Endothelial cell of umbilical vein (primary cell): ENCODE data around the gene PRDM7. TPM values are rescaled to one million over a fixed set of nuclear protein-coding genes. Genes with fewer than 3 reads are reported as not detected.

ENCODE experiments used
- BruUV-seq: library from RNA; stranded (reverse); fragments of 400-500 nt; replicated peaks from 2 replicates; lab custom pipeline; 2021; lab: Mats Ljungman, UMichigan
- CTCF ChIA-PET: fragments of 300-600, 350-600 bp; sonication (Branson Sonifier 250); formaldehyde crosslinking; loops from one replicate; lab custom pipeline; 2021; ENCODE audit warnings: antibody characterized with exemption, inconsistent platforms; lab: Charles Lee
- POLR2A ChIA-PET: fragments of 300-600, 350-600 bp; sonication (Branson Sonifier 250); formaldehyde crosslinking; loops from one replicate; lab custom pipeline; 2021; ENCODE audit warnings: antibody characterized with exemption, inconsistent platforms; lab: Charles Lee
- DNase-seq: peaks from one replicate; pipeline ENCODE4 v3.0.0-alpha.2; 2011; ENCODE audit warnings: low read depth, low spot score
- FAIRE-seq: peaks from 2 replicates; lab custom pipeline; 2011; peaks lifted over from hg19 to GRCh38; lab: Jason Lieb, UNC
- H2AFZ ChIP-seq: 2 replicates; pipeline ENCODE4 v1.6.0; 2012; ENCODE audit warnings: low read depth, low read length, control low read depth, inconsistent platforms
- H3K27ac ChIP-seq: 2 replicates; pipeline ENCODE4 v1.5.1; 2011; ENCODE audit warnings: low read depth, mild to moderate bottlenecking, control low read depth, low read length, moderate library complexity; ENCODE audit not compliant: insufficient read depth
- H3K27me3 ChIP-seq, 2 experiments: 2 replicates each; pipeline versions ENCODE4 v1.6.0 to v1.6.1; 2011; ENCODE audit warnings: low read length in 2 of 2, mixed read lengths in 1 of 2; ENCODE audit not compliant: control insufficient read depth in 2 of 2, insufficient read depth in 2 of 2
- H3K36me3 ChIP-seq, 2 experiments: 2 replicates in 1 of 2; 3 replicates in 1 of 2; pipeline ENCODE4 v1.5.1; 2011; ENCODE audit warnings: low read length in 2 of 2, mild to moderate bottlenecking in 1 of 2, moderate library complexity in 1 of 2; ENCODE audit not compliant: control insufficient read depth in 2 of 2, insufficient read depth in 2 of 2; ENCODE audit errors: extremely low read depth in 1 of 2
- H3K4me1 ChIP-seq: 3 replicates; pipeline ENCODE4 v1.5.1; 2011; ENCODE audit warnings: mild to moderate bottlenecking, low read length; ENCODE audit not compliant: control insufficient read depth, insufficient read depth; ENCODE audit errors: extremely low read depth
- H3K4me2 ChIP-seq: 2 replicates; pipeline ENCODE4 v1.6.1; 2011; ENCODE audit warnings: low read length, control low read depth, mixed read lengths; ENCODE audit not compliant: insufficient read depth
- H3K4me3 ChIP-seq, 3 experiments: fragments of 200-600 bp in 1 of 3; sonication (generic), shearing (Covaris generic) in 1 of 3; replicated peaks in 1 of 3; 2 replicates each; pipeline ENCODE4 v1.5.1; 2011 to 2016; ENCODE audit warnings: control low read depth in 3 of 3, low read length in 3 of 3, mild to moderate bottlenecking in 2 of 3, inconsistent platforms in 1 of 3, low read depth in 1 of 3, moderate library complexity in 1 of 3; ENCODE audit not compliant: insufficient read depth in 1 of 3
- H3K79me2 ChIP-seq: 2 replicates; pipeline ENCODE4 v1.6.0; 2012; ENCODE audit warnings: low read length, inconsistent platforms; ENCODE audit not compliant: control insufficient read depth, insufficient read depth
- H3K9ac ChIP-seq: replicated peaks from 2 replicates; pipeline ENCODE3; 2011; ENCODE audit warnings: low read length, control low read depth; ENCODE audit not compliant: insufficient read depth; ENCODE audit errors: extremely low read depth
- H3K9me1 ChIP-seq: replicated peaks from 3 replicates; pipeline ENCODE4 v1.6.0; 2011; ENCODE audit warnings: mild to moderate bottlenecking, low read length; ENCODE audit not compliant: control insufficient read depth, insufficient read depth; ENCODE audit errors: extremely low read depth
- H3K9me3 ChIP-seq: replicated peaks from 2 replicates; pipeline ENCODE4 v1.5.1; 2012; ENCODE audit warnings: low read length, inconsistent platforms; ENCODE audit not compliant: control insufficient read depth, insufficient read depth
- H4K20me1 ChIP-seq: replicated peaks from 2 replicates; pipeline ENCODE3; 2011; ENCODE audit warnings: mild to moderate bottlenecking, low read length; ENCODE audit not compliant: control insufficient read depth, insufficient read depth; ENCODE audit errors: extremely low read depth
- FOS ChIP-seq: IDR thresholded peaks from 2 replicates; pipeline ENCODE4 v1.6.1; 2011; ENCODE audit warnings: mild to moderate bottlenecking, low read length, moderate library complexity, borderline replicate concordance; ENCODE audit not compliant: insufficient read depth
- GATA2 ChIP-seq: IDR thresholded peaks from 2 replicates; pipeline ENCODE4 v1.7.0; 2011; ENCODE audit warnings: low read depth, mild to moderate bottlenecking, moderate library complexity, mixed read lengths, low read length; ENCODE audit not compliant: insufficient read length, insufficient read depth
- MYC ChIP-seq: IDR thresholded peaks from one replicate; pipeline ENCODE4 v1.6.1; 2011; ENCODE audit warnings: mild to moderate bottlenecking, low read depth, low read length
- POLR2A ChIP-seq: IDR thresholded peaks from 2 replicates; pipeline ENCODE4 v1.6.1; 2012; ENCODE audit warnings: low read depth, mild to moderate bottlenecking, control low read depth, low read length
- POLR2AphosphoS5 ChIP-seq: IDR thresholded peaks from 2 replicates; pipeline ENCODE4 v1.6.1; 2012; ENCODE audit warnings: low read depth, mild to moderate bottlenecking, control low read depth, low read length, moderate library complexity; ENCODE audit not compliant: insufficient read depth
- dilution Hi-C: fragments of 300-500 bp; cut with MboI; formaldehyde crosslinking; loops from one replicate; pipeline ENCODE4 v1.15.0; 2019; ENCODE audit warnings: low sequenced_read_pairs; ENCODE audit not compliant: extremely low pct_ligation_motif_present
- intact Hi-C: fragments of 100-400 bp; cut with micrococcal nuclease; formaldehyde crosslinking; loops from one replicate; pipeline ENCODE4 v1.10.0; 2022
- polyA plus RNA-seq, 4 experiments: library from polyadenylated mRNA; depleted of rRNA in 3 of 4; stranded (reverse) in 3 of 4; unstranded in 1 of 4; fragments of >200 nt; gene quantifications; 2 replicates each; pipeline versions ENCODE4 v1.2.1 to v1.2.3, GENCODE V29; 2011 to 2012; ENCODE audit warnings: missing spikeins in 1 of 4
- total RNA-seq: library from RNA; stranded (reverse); gene quantifications from 2 replicates; pipeline ENCODE4 v1.2.3, GENCODE V29; 2021
- TF ChIP-seq, protein P1 (sequence below), 2 donors: IDR thresholded peaks; 1 replicate in 1 of 2; 2 replicates in 1 of 2; pipeline ENCODE4 v1.5.1; 2011; ENCODE audit warnings: low read length in 2 of 2, mild to moderate bottlenecking in 2 of 2, moderate library complexity in 2 of 2, control low read depth in 1 of 2, inconsistent platforms in 1 of 2, low read depth in 1 of 2; ENCODE audit not compliant: insufficient read depth in 1 of 2; ENCODE audit errors: extremely low read depth in 1 of 2
- TF ChIP-seq, protein P2 (sequence below): IDR thresholded peaks from 2 replicates; pipeline ENCODE4 v1.6.1; 2011; ENCODE audit not compliant: insufficient read depth, insufficient read length

The PRDM7 gene
- total and polyA plus RNA-seq, 2 donors (not counting 3 experiments of a cell fraction or from before 2014, with no cell fraction given), result not detected

DNA sequence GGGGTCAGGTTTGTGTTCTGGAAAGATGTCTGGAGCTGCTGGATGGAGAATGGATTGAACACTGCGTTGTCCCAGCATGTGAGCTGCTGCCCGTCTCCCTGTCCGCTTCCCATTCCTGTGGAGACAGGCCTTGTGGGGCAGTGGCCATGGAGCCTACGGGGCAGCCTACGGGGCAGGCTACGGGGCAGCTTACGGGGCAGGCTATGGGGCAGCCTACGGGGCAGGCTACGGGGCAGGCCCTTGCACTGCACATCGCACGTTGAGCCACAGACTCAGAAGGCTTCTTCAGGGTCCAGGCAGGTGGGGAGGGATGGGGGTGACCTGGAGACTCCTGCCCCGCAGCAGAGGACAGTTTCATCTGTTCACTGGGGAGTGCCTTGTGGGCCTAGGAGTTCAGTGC, 48.1 kb downstream of the PRDM7 start:
- Histone ChIP-seq H3K9me3 (no peaks in the 10 kb centered on the region), H3K36me3 (peaks cover 0 to 2% of the 10 kb centered on the region in 2 experiments), H4K20me1 (no peaks in the 10 kb centered on the region), H2AFZ (no peak overlapping the region), H3K4me3 (no peak overlapping the region), H3K9ac (no peak overlapping the region), H3K4me1 (no peaks in the 10 kb centered on the region), H3K4me2 (no peak overlapping the region), H3K9me1 (no peaks in the 10 kb centered on the region), H3K27ac (no peak overlapping the region), H3K79me2 (no peaks in the 10 kb centered on the region), H3K27me3 (no peaks in the 10 kb centered on the region)
- FAIRE-seq, result no peak
- BruUV-seq, result no TSS peak
- dilution Hi-C loops (no loop called here), intact Hi-C loops (no loop called here)
- POLR2A ChIA-PET, result no interaction called here
- no peak for DNase-seq
- TF ChIP-seq, protein P1, sequence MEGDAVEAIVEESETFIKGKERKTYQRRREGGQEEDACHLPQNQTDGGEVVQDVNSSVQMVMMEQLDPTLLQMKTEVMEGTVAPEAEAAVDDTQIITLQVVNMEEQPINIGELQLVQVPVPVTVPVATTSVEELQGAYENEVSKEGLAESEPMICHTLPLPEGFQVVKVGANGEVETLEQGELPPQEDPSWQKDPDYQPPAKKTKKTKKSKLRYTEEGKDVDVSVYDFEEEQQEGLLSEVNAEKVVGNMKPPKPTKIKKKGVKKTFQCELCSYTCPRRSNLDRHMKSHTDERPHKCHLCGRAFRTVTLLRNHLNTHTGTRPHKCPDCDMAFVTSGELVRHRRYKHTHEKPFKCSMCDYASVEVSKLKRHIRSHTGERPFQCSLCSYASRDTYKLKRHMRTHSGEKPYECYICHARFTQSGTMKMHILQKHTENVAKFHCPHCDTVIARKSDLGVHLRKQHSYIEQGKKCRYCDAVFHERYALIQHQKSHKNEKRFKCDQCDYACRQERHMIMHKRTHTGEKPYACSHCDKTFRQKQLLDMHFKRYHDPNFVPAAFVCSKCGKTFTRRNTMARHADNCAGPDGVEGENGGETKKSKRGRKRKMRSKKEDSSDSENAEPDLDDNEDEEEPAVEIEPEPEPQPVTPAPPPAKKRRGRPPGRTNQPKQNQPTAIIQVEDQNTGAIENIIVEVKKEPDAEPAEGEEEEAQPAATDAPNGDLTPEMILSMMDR (IDR thresholded peaks at IDR 0.05; ENCODE audit: extremely low read depth in 1 of 2, insufficient read depth in 1 of 2, low read depth in 1 of 2, low read length in 2 of 2), result no peak
- TF ChIP-seq MYC (no peak), FOS (no peak), POLR2AphosphoS5 (no peak), POLR2A (no peak), GATA2 (no peak)
- TF ChIP-seq, protein P2, sequence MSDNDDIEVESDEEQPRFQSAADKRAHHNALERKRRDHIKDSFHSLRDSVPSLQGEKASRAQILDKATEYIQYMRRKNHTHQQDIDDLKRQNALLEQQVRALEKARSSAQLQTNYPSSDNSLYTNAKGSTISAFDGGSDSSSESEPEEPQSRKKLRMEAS, result no peak
- CTCF ChIA-PET, result no interaction called here
